ENCODE measurements around the gene PPP4R3A.

- TF ChIP-seq CTCF (conservative IDR thresholded peaks at IDR 0.05; ENCODE audit: low read length): no peak
- TF ChIP-seq EZH2phosphoT487 (IDR thresholded peaks at IDR 0.05; ENCODE audit: borderline replicate concordance, low read depth, low read length): no peak
These were observed 56.0 kb downstream of the PPP4R3A start for GRCh38 chr14:91454155-91454554.

Data from OCI-LY7 (cell line).